GM19351 (cell line): ENCODE results near the gene RIOK1.
"Not testable (repeated sequence)": the region's sequence is repeated elsewhere in the genome, so short reads cannot be mapped to it uniquely, and the experiment has no call there.

Experiments
- ATAC-seq: cut with Tn5 transposase; IDR thresholded peaks from one replicate; pipeline ENCODE4 v1.9.1; 2021; ENCODE audit warnings: mild to moderate bottlenecking, moderate library complexity; ENCODE audit not compliant: unreplicated experiment

RIOK1 gene

DNA sequence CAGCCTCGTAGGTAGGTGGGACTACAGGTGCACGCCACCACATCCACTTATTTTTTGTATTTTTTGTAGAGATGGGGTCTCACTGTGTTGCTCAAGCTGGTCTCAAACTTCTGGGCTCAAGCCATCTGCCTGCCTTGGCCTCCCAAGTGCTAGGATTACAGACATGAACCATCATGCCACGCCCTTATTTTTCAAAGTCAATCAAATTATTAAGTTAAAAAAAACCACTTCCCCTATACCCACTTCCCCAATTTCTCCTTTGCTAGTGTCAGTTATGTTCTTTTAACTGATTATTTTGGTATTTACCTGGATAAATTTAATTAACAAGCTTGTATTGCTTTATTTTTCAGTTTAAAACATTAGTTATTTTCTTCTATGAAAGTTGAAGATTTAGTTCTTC is 49.6 kb downstream of the RIOK1 start:
- ATAC-seq = no peak

DNA sequence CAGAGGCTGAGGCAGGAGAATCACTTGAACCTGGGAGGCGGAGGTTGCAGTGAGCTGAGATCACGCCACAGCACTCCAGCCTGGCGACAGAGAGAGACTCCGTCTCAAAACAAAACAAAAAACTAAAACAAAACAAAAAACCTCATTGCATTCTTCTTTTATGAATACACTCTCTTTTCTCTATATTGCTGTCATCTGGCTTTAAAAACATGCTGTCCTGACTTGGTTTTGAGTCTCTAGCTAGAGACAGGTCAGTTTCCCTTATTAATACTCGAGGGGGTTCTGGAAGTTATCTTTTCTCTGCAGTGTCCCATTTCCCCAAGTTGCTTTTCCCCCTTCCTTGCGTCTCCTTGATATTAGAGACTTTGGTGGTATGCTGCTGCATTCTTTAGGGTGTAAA is 50.9 kb downstream of the RIOK1 start:
- no peak for ATAC-seq

DNA sequence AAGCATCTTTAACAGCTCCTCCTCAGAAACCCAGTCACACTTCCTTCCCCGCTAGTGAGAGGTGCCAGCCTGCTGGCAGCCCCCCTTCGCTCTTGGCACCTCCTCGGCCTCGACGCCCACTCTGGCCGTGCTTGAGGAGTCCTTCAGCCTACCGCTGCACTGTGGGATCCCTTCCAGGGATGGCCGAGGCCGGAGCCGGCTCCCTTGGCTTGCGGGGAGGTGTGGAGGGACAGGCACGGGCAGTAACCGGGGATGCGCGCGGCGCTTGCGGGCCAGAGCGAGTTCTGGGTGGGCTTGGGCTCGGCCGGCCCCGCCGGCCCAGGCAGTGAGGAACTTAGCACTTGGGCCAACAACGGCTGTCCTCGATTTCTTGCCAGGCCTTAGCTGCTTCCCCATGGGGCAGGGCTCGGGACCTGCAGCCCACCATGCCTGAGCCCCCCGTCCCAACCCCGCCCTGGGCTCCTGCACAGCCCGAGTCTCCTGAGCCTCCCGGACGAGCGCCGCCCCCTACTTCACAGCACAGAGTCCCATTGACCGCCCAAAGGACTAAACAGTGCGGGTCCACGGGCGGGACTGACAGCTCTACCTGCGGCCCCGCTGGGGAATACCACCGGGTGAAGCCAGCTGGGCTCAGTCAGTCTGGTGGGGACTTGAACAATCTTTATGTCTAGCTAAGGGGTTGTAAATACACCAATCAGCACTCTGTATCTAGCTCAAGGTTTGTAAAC is 51.6 kb downstream of the RIOK1 start:
- ATAC-seq = no peak

DNA sequence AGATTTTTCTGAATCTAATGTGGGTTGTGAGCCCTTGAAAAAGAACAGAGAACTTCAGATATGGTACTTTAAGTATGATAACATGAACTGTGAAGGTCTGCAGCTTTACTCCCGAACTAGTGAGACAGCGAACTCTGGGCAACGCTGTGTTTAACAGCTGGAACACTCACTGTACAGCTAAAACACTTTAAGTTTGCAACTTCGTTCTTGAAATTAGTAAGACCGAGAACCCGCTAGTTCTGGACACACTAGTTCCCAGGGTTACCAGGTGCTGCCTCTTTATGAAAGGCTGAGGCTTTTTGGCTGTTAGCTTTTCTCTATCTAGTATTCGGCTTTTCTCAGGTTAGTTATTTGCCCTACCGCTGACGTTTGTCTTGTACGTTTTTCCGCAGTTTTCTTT is 52.9 kb downstream of the RIOK1 start:
- no peak for ATAC-seq

DNA sequence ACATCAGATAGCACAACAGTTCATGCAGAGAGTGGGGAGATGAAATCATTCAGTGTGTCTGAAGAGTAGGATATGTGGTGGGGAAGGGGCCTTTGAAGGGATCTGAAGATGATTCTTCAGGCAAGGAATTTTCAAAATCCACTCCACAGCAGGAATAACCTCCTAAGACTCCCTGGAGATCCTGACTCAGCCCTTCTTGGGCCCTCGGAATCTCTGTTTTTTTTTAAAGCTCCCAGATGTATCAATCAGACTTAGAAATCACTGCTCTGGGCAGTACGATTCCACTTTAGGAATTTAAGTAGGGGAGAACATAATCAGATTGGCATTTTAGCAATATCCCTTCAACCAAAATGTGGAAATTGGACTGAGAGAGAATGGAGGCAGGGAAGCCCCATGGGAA is 55.5 kb downstream of the RIOK1 start:
- ATAC-seq = no peak

DNA sequence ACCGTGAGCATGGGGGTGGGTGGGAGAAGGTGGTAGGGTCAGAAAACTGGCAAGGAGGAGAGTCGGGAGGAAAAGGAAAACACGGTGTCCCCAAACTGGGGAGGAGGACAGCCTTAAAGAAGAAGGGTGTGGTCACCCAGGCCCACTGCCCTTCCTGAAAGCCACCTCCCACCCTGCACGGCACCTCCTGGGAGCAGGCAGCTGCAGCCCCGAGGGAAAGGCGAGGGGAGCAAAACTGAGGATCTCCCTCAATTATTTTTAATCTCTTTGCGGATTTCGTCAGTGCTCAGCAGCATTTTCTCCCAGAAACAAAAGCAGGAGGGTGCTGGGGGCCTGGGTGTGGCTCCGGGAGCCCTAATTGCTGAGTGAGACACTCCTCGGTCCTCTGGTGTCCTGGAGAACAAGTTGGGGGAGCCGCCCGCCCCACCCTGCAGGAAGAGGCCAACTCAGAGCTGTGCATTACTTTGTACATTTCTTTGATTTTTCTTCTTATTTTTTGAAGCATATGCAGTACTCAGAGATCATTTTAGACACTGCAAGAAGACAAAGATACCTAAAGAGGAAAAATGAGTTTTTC is 56.4 kb downstream of the RIOK1 start:
- no peak for ATAC-seq

DNA sequence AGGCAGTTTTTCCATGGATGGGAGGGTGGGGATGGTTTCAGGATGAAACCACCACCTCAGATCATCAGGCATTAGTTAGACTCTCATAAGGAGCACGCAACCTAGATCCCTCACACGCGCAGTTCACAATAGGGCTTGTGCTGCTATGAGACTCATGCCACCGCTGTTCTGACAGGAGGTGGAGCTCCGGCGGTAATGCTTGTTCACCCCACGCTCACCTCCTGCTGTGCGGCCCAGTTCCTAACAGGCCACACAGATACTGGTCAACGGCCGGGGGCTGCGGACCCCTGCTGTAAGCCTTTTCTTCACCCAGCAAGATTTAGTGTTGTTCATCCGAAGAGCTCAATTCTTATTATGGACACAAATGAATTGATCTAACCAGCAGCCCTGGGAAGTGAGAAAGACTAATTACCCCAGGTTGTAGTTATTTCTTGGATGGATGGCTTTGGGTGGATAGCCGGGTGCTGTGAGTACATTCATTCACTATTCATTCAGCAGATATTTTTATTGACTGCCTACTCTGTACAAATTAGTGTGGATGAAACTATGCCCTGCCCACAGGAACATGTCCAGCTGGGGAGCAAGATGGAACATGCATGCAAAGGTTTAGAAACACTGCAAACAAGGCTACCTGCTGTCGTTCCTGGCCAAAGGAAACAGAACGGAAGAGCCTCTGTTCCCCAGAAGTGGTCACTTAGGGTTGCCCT is 57.2 kb downstream of the RIOK1 start:
- no peak for ATAC-seq

DNA sequence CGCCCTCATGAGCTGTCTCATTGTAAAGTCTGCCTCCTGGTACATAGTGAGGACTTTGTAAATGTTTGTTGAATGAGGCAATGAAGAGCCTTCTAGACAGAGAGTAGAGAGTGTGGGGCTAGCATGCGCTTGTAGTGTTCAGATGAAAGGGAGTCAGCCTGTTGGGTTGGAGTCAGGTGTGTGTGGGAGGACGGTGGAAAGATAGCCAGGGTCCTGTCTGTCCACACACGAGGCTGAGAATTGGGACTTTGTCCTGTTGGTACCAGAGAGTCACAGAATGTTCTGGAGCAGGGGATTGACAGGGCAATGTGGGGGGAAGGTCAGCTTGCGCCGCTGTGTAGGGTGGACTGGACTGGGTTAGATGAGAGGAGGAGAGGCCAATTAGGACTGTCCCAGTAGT is 58.6 kb downstream of the RIOK1 start:
- ATAC-seq = no peak

DNA sequence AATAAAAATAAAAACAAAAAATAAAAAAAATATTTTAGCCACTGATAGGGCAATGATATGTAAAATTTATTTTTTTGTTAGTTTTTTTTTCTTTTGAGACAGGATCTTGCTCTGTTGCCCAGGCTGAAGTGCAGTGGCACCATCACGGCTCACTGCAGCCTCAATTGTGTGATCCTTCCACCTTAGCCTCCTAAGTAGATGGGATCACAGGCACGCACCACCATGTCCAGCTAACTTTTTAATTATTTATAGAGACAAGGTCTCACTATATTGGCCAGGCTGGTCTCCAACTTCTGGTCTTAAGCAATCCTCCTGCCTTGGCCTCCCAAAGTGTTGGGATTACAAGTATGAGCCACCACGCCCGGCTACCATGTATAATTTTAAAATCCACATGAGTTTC is 59.4 kb downstream of the RIOK1 start:
- ATAC-seq = no peak

DNA sequence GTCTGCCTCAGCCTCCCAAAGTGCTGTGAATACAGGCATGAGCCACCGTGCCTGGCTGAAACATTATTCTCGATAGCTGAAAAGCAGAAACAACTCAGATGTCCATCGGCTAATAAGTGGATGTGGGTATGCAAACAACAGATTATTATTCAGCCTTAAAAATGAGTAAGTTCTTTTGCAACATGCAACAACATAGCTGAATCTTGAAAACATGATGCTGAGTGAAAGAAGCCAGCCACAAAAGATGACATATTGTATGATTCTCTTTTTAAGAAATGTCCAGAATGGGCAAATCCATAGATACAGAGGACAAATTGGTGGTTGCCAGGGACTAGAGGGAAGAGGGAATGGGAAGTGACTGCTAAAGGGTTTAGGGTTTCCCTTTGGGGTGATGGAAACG is 61.7 kb downstream of the RIOK1 start:
- no peak for ATAC-seq

DNA sequence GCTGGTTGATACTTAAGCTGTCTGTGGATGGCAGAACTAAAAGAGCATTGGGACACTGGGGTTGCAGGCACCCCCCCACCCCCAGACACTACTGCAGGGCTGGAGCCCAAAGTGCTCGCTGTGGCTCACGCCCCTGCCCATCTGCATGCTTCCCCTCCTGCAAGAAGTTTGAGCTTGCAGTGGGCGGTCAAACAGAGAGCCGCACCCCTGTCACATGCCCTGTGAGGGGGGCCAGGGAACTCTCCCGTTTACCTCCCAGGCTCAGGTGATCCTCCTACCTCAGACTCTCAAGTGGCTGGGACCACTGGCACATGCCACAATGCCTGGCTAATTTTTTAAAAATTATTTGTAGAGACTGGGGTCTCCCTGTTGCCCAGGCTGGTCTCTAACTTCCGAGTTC is 63.3 kb downstream of the RIOK1 start:
- no peak for ATAC-seq

DNA sequence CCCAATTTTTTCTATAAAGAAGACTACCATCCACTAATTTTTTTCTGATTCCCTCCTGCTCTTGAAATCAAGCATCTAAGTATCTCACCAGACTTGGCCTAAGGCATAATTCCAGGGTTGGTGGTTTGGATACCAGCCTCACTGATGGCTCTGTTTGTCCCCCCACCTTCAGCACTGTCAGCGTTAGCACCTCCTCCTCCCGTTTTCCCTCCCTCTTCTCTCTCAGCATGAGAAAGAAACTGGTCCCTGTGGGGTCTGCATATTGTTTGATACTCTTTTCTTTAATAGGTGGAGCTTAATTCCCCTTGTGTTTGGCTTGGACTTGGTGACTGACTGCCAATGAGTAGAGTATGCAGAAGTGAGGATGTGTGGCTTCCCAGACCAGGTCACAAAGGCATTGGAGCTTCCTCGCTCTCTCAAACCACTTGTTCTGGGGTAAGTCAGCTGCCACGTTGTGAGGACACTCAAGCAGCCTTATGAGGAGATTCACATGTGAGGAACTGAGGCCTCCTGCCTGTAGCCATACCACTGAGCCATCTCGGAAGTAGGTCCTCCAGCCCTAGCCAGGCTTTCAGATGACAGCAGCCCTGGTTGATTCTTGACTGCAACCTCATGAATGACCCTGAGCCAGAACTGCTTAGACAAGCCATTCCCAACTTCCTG is 65.2 kb downstream of the RIOK1 start:
- ATAC-seq = no peak

DNA sequence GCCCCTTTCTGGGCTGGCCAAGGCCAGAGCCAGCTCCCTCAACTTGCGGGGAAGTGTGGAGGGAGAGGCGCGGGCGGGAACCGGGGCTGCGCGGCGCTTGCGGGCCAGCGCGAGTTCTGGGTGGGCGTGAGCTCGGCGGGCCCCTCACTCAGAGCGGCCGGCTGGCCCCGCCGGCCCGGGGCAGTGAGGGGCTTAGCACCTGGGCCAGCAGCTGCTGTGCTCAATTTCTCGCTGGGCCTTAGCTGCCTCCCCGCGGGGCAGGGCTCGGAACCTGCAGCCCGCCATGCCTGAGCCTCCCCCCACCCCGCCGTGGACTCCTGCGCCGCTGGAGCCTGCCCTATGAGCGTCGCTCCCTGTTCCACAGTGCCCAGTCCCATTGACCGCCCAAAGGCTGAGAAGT is 66.7 kb downstream of the RIOK1 start:
- ATAC-seq = not testable (repeated sequence)

DNA sequence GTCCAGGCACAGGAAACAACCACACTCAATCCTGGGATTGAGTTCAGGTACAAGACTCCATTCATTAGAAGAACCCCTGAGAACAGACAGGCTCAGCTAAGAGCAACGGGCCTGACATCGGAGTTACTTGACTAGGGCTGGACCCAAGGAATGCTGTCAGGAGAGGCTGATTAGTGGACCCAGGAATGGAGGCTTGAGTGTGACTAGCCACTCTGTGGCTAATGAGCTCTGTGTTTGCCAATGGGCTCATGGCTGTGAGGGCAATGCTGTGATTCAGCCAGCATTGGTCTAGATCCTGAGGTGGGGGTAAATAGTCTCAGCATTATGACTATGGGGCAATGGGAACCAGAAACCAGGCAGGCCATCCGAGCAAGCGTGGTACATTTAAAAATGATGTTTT is 71.8 kb downstream of the RIOK1 start:
- ATAC-seq = no peak

DNA sequence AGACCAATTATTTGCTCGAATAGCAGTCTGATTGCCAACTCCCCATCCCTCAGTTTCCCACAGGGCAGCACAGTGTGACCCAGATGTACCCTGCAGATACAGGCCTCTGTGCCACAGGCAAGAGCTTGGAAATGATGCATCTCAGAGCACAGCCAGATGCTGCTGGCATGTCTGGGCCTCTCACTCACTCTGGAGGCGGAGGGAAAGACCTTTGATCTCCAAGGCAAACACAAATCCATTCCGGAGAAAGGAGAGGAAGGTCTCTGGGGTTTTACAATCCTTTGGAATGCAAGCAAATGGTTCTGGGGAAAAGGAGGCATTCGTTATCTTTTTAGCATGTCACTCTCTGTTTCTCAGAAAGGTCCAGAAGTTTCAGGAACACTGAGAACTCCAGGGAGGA is 74.2 kb downstream of the RIOK1 start:
- no peak for ATAC-seq

DNA sequence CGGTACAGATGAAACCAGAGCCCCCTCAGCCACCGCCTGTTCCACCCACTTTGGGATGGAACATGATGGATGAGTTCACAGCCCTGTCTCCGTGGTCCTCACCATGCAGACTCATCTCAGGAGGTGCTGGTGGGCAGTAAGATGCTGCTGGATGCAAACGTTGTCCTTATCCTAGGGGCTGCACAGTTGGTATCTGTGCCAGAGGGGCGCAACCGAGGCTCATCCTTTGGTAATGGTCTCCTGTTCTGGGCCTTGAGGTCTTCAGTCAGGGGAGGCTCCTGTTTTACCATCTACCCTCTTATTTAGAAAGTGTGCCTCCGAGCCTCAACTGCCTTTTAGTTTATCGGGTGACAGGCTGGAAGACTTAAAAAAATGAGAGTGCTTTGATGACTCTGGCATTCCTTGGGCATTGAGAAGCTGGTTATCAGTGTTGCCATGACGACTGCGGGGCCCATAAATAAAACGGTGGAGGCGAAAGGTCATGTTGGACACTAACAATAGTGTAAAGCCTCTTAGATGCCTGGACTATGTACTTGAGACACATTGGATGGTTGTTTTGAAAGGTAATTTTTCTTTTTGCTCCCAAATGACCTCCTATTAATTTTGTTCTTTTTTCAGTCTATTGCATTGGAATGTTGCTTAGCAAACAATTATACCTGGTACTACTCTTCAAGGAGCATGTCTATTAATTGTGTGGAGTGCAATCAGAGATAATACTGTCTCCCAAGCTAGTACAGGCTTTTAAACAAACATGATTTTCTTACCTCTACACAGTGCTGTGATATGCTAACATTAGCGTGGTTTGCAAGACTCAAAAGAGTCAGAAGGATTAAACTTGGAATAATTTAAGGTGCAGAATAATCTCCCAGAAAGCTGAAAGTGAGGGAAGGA is 77.6 kb downstream of the RIOK1 start:
- no peak for ATAC-seq
